ENCODE measurements around the gene MUC5B.

MUC5B gene

DNA sequence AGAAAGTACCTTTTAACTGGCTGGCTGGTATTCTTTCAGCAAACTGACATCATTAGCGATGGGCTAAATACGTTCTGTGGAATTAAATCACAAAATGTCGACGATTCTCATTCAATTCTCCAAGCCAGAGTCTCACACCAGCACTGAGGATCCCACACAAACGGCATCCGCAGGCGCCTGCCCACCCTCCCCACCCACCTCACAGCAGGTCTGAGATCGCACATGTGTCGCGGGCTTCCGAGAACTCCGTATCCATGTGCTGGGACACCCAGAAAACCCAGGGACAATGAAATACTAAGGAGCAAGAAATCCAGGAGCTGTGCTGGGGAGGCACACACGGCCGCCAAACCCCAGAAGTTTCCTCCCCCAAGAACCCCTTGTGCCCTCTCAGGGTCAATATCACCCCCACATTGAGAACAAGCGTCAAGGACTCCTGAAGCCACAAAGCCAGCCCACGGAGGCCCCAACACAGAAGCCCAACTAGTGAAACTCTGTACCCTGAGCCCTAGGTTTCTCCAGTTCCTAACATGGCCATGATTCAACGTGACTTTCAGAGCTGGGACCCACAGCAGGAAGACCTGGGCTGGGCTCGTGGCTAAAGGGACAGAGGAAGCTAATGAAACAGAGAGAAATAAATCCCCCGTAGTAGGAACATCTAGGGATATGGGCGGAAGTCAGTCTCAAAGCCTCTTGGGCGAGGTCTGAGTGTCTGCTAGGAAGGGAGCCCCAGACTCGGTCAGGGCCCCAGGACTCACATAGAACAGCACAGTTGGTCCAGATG is 78.5 kb downstream of the MUC5B start:
- DNase-seq (ENCODE audit: low read depth), result no peak

DNA sequence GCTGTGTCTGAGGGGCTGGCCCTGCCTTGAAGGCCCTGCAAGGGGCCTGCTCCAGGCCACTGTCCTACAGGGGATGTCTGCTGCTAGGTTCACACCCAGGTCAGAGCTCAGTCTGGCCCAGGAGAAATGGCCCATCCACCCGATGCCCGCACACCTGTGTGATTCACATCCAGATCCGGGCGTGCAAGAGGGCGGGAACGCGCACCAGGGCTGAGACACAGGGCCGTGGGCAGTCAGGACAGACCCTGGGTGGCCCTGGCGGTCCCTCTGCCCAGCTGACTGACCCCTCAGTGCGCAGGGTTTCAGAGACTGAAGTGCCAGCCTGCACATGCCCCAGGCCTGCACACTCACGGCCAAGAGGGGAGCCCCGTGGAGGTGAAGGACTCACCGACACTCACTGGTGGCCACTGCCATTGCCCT is 79.2 kb downstream of the MUC5B start:
- DNase-seq (ENCODE audit: low read depth), result no peak

DNA sequence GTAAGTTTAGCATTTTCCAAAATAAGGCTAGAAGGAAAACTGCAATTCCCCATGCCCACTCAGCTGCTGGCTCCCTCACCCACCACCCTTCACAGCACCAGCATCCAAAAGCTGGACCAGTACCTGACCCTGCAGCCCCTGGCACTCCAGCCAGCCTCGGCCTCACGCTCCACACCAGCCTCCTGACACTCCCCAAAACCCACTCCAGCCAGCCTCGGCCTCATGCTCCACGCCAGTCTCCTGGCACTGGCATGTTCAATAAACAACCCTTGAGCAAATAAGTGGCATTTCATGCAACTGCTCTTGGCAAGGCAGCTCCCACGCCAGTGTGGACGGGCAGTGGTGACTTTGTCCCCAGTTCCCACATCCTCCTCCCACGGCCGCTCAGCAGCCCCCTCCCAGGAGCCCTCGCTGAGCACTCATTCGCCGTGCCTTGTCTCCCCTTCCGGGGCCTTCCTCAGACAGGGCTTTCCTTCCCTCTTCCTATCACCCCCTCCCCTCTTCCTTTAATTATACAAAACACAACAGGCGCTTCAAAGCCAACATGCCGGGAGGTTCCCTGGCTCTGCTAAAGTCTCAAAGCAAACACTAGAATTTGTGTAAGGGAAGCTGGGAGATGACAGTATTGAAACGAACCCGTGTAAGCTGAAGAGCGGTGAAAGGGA is 79.7 kb downstream of the MUC5B start:
- DNase-seq (ENCODE audit: low read depth), result no peak

DNA sequence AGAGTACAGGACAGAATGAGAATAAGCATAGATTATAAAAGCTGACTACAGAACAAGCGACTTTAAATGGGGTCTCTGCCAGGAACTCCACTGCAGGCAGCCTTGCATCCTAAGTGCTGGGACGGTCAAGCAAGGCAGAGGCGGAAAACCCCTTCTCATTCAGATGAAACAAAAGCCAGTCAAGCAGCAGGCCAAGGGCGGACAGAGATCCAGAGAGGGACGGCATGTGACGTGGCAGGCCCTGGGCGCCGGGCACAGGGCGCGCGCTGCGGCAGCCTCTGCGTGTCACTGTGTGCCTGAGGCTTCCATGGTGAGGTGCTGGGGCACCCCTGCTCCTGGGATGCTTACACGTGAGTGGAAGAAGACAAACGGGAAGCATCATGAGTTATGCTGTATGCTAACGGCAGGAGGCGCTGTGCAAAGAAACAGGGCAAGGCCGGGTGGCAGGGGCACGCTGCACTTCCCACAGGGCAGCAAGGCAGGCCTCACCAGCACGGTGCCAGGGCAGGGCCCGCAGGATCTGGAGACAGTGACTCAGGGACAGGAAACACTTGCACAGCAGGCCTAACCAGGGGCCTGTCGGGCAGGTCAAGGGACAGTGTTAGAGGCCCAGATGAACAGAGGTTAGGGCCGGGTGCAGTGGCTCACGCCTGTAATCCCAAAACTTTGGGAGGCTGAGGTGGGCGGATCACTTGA is 80.4 kb downstream of the MUC5B start:
- DNase-seq (ENCODE audit: low read depth), result no peak

DNA sequence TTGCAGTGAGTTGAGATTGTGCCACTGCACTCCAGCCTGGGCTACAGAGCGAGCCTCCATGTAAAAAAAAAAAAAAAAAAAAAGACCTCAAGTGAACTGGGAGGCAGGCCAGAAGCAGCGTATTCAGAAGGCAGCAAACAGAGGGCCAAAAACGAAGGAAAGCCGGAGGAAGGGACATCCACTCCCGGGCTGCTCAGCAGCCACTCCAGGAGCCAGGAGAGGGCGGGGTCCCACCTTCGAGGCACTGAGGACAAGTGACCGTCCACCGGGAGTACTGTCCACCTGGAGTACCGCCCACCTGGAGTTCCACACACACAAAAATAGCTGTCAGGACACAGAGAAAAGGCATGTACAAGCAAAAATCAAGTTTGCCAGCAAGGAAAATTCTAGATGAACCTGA is 81.1 kb downstream of the MUC5B start:
- no peak for DNase-seq (ENCODE audit: low read depth)

DNA sequence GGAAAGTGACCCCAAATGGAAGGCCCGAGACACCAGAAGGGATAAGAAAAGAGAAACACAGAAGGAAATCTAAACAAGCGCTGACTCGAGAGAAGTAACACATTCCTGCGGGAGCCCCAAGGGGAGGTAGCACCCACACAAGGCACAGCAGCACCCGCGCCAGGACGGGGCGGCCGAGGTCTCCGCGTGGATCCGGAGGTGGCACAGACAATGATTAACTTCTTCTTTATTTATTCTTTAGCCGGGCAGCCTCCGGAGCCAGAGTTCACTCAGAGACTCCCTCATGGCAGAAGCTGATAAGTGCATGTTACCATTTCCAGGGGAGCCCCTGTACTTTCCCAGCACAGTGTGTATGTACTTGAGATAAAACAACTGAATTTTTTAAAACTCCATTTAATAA is 81.5 kb downstream of the MUC5B start:
- no peak for DNase-seq (ENCODE audit: low read depth)

DNA sequence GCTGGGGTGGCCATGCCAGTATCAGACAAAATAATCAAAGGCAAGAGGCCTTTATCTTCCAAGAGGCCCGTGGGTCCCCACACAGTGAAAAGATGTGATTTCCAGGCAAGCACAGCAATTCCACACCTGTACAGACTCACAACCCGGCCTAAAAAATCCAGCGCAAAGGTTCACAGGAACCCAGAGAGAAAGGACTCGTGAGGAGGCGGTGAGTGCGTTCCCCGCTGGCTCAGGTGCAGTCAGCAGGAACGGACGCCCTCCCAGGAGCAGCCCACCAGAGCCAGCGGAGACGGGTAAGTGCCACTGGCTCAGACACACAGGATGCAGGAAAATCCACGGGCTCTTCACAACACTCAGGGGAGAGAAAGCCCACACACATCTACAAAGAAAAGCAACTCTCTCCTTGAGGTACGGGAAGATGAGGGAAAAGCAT is 82.2 kb downstream of the MUC5B start:
- no peak for DNase-seq (ENCODE audit: low read depth)

DNA sequence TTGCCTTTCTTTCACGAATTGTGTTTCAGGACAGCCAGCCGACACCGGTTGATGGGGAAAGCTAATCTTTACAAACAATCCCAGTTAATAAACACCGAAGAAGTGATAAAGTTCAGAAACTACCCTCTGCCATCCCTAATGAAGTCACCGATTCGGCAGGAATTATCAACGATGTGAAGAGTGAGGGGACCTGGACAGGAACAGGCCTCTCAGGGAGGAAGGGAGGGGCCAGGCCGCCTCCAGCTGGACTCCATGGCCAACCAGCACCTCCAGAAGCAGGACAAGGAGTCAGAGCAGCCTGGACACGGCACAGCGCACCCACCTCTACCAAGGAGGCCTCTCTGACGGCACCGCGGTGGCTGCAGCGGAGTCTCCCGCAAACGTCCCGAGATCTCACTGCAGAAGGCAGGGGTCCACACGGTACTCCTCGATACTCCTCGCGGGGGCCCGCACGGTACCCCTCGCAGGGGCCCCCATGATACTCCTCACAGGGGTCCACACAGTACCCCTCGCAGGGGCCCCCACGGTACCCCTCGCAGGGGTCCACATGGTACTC is 82.7 kb downstream of the MUC5B start:
- no peak for DNase-seq (ENCODE audit: low read depth)

DNA sequence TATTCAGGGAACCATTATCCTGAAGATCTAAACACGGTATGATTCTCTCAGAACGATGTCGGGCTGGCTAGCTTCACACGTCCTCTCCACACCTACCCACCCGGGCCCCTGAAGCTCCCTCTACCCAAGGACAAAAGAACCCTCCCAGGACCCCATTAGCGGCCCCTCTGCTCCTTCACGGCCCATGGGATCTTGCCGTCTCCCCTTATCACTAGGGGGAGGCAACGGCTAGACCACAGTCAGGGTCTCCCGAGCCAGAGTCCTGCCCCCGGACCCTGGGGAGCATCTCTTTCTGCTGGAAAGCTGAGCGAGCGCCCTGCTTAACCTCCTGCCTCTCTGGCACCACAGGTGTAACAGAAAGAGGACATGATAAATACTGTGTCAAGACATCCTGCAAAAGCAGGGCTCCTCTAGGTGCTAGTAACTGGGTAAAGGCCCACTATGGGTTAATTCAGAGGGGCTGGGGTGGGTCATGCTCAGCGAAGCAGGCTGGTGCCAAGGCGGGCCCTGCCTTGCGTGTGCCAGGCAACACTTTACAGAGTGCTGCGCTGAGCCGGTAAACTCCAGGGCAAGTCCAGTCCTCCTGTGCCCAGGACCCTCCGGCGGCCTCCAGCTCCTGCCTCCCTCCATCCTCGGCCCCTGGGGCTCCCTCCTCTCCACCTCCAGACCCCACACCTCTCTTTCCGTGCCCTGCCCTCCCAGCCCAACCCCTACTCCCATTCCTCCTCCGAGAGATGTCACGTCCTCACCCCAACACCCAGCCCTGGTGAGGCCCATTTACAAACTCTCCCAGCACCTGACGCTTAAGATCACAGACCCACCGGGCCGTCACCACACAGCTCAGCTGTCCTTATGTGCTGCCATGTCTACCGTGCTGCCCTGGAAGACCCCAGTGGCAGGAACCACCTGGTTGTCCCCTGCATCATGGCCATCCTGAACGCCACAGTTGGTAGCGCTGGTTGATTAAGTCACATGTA is 83.6 kb downstream of the MUC5B start:
- no peak for DNase-seq (ENCODE audit: low read depth)

DNA sequence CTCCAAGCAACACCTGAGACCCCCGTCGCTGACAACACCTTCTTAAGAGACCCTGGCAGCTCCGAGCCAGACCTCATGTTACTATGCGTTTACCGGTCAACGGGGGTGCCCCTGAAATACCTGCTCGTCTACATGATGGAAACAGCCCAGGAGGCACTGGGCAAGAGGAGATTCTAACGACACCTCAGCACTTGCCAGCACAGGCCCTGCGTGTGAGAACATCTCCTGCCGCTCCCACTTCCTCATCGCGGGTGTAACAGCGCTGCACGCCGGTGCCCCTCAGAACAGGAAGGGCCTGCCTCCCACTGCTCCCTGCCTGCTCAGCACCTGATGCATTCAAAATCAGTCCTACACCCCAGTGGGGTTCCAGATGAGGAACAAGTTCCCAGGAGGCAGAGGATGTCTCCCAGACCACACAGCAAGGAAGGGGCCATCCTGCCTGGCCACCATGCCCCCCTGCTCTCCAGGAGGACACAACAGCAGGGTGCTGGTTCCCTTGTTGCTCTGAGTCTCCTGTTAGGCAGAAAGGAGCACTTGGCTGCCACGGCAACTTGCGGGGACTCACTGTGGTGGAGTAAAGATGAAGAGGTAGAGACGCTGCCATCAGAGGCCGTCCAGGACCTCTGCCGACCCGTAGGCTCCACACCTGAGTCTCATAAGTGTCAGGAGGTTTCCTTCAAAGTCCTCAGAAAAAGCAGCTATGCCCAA is 84.5 kb downstream of the MUC5B start:
- DNase-seq (ENCODE audit: low read depth), result no peak

DNA sequence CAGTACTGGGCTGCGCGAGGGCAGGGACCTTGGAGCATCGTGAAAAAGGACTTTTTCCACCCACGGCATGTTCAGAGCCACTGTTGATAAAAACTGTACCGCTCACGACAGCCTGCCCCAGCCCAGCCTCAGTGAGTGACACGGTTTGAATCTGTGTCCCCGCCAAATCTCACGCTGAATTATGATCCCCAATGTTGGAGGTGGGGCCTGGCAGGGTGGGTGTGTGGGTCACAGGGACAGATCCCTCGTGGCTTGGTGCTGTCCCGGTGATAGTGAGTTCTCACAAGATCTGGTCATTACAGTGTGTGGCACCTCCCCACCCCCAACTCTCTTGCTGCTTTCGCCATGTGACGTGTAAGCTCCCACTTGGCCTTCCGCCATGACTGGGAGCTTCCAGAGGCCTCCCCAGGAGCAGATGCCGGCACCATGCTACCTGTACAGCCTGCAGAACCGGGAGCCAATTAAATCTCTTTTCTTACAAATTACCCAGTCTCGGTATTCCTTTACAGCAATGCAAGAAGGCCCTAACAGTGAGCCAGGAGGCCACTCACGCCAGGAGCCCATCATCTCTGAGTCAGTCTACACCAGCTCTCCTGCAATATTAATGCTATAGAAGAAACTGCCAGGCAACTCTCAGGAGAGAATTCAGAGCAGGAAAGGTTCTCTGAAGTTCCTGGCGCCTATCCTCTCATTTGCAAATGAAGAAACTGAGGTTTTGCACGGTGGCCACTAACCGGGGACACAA is 85.3 kb downstream of the MUC5B start:
- DNase-seq (ENCODE audit: low read depth), result no peak

DNA sequence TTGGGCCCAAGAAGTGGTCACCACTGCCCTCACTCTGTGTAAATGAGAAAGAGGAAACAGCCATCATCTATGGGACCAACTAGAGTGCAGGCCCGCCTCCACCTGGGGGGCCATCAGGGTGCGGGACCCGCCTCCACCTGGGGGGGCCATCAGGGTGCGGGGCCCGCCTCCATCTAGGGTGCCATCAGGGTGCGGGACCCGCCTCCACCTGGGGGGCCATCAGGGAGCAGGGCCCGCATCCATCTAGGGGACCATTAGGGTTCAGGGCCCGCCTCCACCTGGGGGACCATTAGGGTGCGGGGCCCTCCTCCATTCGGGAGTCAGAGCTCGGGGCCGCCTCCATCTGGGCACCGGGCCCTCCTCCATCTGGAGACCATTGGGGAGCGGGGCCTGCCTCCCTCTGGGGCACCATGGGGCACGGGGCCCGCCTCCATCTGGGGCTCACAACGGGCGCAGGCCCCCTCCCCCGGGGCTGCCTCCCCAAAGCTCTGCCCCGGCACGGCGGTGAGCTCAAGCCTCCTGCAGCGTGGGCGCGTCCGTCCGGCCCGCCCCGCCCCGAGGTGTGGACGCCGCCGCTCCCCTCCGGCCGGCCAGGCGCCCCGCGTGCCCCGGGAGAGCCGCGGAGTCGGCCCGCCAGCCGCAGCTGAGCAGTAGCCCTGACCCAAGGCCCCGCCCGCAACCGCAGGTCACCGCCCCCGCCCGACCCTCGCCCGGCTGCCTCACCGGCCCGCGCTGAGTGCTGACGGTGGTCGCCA is 86.1 kb downstream of the MUC5B start:
- no peak for DNase-seq (ENCODE audit: low read depth)

DNA sequence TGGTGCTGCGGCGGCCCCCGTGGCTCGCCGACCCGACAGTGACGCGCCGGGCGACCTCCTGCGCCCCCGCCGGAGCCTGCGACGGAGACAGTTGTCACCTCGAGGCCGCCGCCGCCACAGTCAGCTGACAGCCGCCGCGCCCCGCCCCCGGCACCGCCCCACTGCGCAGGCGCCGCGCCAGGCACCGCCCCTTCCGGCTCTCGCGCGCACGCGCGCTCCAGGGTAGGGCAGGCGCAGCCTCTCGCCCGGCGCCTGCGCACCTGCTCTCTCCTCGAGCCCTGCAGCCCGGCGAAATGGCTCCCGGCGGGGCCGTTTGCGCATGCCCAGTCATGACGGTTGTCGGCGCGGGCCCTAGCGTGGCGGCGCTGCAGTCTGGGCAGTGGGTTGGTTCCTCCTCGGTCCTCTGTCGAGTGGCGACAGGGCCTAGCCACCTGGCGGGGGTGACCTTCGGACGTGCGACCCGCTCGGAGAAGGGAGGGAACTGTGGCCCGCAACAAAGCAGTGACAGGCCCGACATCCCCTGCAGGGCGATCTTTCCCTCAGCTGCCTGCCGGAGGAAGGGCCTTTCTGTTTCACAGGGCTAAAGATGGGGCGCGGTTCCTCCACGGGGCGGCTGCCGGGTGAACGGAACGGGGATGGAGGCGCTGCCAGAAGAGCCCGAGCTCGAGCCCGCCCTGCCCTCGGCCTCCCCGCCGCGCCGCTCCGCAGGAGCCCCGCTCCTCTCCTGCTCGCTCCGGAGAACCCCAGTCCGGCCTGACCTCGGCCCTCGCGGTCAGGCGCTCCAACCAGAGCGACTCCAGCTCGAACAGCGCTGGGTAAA is 86.8 kb downstream of the MUC5B start, which contains the start of gene TOLLIP:
Gene TOLLIP (minus strand): TSS at position 135 of the 820 bp plus-strand sequence. CDS start 134 bp downstream, at position 1.
- peak; percentile 97 for DNase-seq (ENCODE audit: low read depth)

DNA sequence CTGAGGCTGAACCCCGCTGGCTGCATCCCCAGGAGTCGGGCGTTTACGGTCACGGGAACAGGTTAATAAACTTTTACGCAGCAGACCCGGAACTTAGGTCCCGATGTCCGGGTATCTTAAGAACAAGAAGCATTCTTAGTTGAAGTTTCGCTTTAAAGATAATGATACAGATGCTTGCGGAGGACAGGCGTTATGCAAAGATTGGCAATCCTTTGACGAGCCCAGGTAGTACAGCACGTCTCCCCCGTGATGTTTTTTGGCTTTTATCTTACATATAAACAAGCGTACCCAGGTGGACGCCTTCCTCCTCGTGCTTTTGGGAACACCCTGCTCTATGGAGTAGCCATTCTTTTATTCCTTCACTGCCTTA is 87.4 kb downstream of the MUC5B start:
- DNase-seq (ENCODE audit: low read depth), result no peak

DNA sequence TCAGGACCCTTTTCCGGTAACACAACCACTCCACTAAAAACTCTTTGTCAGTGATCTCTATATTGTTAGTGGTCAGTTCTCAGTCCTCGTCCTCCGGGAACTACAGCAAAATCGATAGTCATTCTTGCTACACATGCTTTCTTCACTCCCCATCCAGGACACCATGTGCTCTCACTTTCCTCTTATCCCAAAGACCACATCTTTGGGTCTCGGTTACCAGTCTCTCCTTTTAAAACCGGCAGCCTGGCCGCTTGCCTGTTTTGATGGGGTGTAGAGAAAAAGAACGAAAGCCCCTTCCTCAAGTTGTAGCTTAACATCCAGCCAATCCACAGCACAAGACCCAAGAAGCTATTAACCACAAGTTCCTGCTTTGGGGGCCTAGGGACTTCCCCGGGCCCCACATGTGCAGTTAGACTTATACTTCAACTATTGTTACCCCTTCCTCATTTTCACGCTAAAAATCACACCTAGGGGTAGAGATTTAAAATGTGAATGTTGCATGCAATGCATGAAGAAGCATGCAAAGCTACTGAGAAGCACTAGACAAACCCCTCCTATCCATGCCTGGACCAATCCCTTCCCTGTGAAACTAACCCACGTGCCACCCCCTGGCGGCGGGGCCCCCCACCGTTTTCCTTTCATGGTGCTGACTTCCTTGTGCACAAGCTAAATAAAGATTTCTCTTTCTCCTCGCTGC is 88.1 kb downstream of the MUC5B start:
- peak; percentile 34 for DNase-seq (ENCODE audit: low read depth)
